ENCODE results near the gene LSAMP.

DNA sequence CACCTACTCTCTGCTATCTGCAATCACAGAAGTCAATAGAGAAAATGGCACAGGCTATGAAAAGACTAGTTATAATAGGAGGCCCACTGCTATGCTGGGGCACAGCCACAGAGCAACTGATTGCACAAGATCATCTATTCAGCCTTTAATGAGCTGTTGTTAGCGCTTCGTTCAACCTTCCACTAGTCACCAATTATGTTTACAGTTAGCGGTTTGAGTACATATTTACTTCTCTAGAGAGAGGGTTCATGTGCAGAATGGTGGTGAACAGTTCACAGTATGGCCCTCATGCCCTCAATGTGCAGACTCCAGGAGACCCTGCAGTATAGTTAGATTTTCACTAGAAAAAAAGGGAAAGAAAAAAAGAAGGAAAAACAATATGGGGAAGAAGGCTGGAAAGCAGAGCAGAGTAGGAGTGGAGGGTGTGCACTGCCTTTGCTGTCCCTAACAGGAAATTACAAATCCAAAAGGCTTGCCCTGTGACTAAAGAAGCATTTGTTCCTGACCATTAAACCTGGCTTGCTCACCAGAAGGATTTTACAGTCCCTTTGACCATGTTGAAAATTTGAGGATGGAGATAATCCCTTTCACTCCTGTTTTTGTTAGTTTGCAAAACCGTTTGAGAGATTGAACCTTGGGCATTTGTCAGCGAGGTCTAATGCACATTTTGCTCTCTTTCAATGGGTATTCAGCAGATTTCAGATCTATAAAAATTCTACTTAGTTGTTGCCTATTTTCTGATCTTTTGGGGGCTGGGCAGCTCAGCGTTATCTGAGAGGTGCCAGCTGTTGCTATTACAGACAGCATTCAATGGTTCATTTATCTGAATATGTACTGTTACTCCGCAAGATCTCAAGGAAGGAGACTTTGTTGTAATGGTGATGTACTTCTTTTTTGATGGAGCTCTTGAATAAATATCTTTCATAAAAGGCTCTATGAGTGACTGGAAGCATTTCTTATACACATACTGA is 296.1 kb downstream of the LSAMP start:
- TF ChIP-seq, protein P1, sequence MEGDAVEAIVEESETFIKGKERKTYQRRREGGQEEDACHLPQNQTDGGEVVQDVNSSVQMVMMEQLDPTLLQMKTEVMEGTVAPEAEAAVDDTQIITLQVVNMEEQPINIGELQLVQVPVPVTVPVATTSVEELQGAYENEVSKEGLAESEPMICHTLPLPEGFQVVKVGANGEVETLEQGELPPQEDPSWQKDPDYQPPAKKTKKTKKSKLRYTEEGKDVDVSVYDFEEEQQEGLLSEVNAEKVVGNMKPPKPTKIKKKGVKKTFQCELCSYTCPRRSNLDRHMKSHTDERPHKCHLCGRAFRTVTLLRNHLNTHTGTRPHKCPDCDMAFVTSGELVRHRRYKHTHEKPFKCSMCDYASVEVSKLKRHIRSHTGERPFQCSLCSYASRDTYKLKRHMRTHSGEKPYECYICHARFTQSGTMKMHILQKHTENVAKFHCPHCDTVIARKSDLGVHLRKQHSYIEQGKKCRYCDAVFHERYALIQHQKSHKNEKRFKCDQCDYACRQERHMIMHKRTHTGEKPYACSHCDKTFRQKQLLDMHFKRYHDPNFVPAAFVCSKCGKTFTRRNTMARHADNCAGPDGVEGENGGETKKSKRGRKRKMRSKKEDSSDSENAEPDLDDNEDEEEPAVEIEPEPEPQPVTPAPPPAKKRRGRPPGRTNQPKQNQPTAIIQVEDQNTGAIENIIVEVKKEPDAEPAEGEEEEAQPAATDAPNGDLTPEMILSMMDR (IDR thresholded peaks at IDR 0.05; ENCODE audit: insufficient read depth, low read length, poor library complexity, severe bottlenecking), result no peak
- no peak for TF ChIP-seq EZH2phosphoT487 (conservative IDR thresholded peaks at IDR 0.05; ENCODE audit: low read length)
